Karpas-422 (cell line): ENCODE measurements around the gene HTR5A. TPM values are rescaled to one million over a fixed set of nuclear protein-coding genes. Genes with fewer than 3 reads are reported as not detected.

Source experiments
- DNase-seq: peaks from one replicate; pipeline ENCODE4 v3.0.0-alpha.2; 2015
- H2AFZ ChIP-seq: fragments of 200-600 bp; sonication (generic); 2 replicates; pipeline ENCODE4 v1.6.1; 2014; ENCODE audit warnings: antibody characterized with exemption, low read length, mixed read lengths
- H3K27ac ChIP-seq: fragments of 200-600 bp; sonication (generic); 2 replicates; pipeline ENCODE4 v1.5.1; 2014; ENCODE audit warnings: mild to moderate bottlenecking, low read length, moderate library complexity
- H3K27me3 ChIP-seq: fragments of 200-600 bp; sonication (generic); 2 replicates; pipeline ENCODE4 v1.6.1; 2014; ENCODE audit warnings: low read length, mixed read lengths
- H3K36me3 ChIP-seq: fragments of 200-600 bp; sonication (generic); 2 replicates; pipeline ENCODE4 v1.6.1; 2014; ENCODE audit warnings: low read length, mixed read lengths; ENCODE audit not compliant: insufficient read depth
- H3K4me1 ChIP-seq: fragments of 200-600 bp; sonication (generic); 2 replicates; pipeline ENCODE4 v1.6.1; 2014; ENCODE audit warnings: mild to moderate bottlenecking, low read length, mixed read lengths
- H3K4me2 ChIP-seq: fragments of 200-600 bp; sonication (generic); 2 replicates; pipeline ENCODE4 v1.6.1; 2014; ENCODE audit warnings: low read length, low read depth, mild to moderate bottlenecking; ENCODE audit not compliant: poor library complexity, severe bottlenecking
- H3K4me3 ChIP-seq: fragments of 200-600 bp; sonication (generic); 2 replicates; pipeline ENCODE4 v1.5.1; 2014; ENCODE audit warnings: mild to moderate bottlenecking, antibody characterized with exemption, low read length, mixed read lengths
- H3K79me2 ChIP-seq: fragments of 200-600 bp; sonication (generic); 2 replicates; pipeline ENCODE4 v1.6.1; 2014; ENCODE audit warnings: mild to moderate bottlenecking, low read length, mixed read lengths
- H3K9ac ChIP-seq: fragments of 200-600 bp; sonication (generic); 2 replicates; pipeline ENCODE4 v1.6.0; 2014; ENCODE audit warnings: low read length
- H3K9me2 ChIP-seq: fragments of 200-600 bp; sonication (generic), shearing (Covaris generic); replicated peaks from 2 replicates; pipeline ENCODE4 v1.6.0; 2014; ENCODE audit warnings: mild to moderate bottlenecking, low read length, moderate library complexity; ENCODE audit not compliant: insufficient read depth
- H3K9me3 ChIP-seq: fragments of 300-700, 200-600 bp; sonication (generic); 2 replicates; pipeline ENCODE4 v1.6.1; 2014; ENCODE audit warnings: low read length, mixed read lengths
- H4K20me1 ChIP-seq: fragments of 200-600 bp; sonication (generic); 2 replicates; pipeline ENCODE4 v1.6.1; 2014; ENCODE audit warnings: mild to moderate bottlenecking, antibody characterized with exemption, low read length, low read depth; ENCODE audit not compliant: insufficient read depth
- total RNA-seq: library from RNA; depleted of rRNA; stranded (reverse); fragments of >200 nt; shearing (Covaris generic); gene quantifications from 2 replicates; pipeline ENCODE4 v1.2.3, GENCODE V29; 2014; ENCODE audit warnings: low replicate concordance

The HTR5A gene
- total RNA-seq, 1 experiment from 2014 or later = not detected

GRCh38 chr7:155048006-155048405 lies 22.1 kb upstream of the HTR5A start:
- no peak for DNase-seq
- Histone ChIP-seq H3K4me1 (no peaks in the 10 kb centered on the region), H3K36me3 (no peaks in the 10 kb centered on the region), H3K9me2 (no peaks in the 10 kb centered on the region), H3K9me3 (no peaks in the 10 kb centered on the region), H3K79me2 (no peaks in the 10 kb centered on the region), H3K9ac (no peak overlapping the region), H3K4me2 (no peak overlapping the region), H4K20me1 (no peaks in the 10 kb centered on the region), H3K4me3 (no peak overlapping the region), H3K27ac (no peak overlapping the region), H2AFZ (no peak overlapping the region), H3K27me3 (no peaks in the 10 kb centered on the region)

GRCh38 chr7:155051355-155051754 lies 18.8 kb upstream of the HTR5A start:
- Histone ChIP-seq H3K9me3 (no peaks in the 10 kb centered on the region), H3K27me3 (no peaks in the 10 kb centered on the region), H3K9ac (no peak overlapping the region), H3K4me1 (no peaks in the 10 kb centered on the region), H3K27ac (no peak overlapping the region), H2AFZ (no peak overlapping the region), H3K4me2 (no peak overlapping the region), H3K36me3 (no peaks in the 10 kb centered on the region), H3K79me2 (no peaks in the 10 kb centered on the region), H3K9me2 (no peaks in the 10 kb centered on the region), H3K4me3 (no peak overlapping the region), H4K20me1 (no peaks in the 10 kb centered on the region)
- DNase-seq = no peak

GRCh38 chr7:155053002-155053401 lies 17.1 kb upstream of the HTR5A start:
- Histone ChIP-seq H3K9me3 (no peaks in the 10 kb centered on the region), H4K20me1 (no peaks in the 10 kb centered on the region), H3K9me2 (no peaks in the 10 kb centered on the region), H3K4me3 (no peak overlapping the region), H3K79me2 (no peaks in the 10 kb centered on the region), H3K27ac (no peak overlapping the region), H3K36me3 (no peaks in the 10 kb centered on the region), H3K27me3 (no peaks in the 10 kb centered on the region), H3K4me1 (no peaks in the 10 kb centered on the region), H3K9ac (no peak overlapping the region), H3K4me2 (no peak overlapping the region), H2AFZ (no peak overlapping the region)
- DNase-seq = no peak

GRCh38 chr7:155054761-155055160 lies 15.4 kb upstream of the HTR5A start:
- Histone ChIP-seq H3K27me3 (no peaks in the 10 kb centered on the region), H3K9me3 (no peaks in the 10 kb centered on the region), H3K9ac (no peak overlapping the region), H3K4me3 (no peak overlapping the region), H2AFZ (no peak overlapping the region), H3K27ac (no peak overlapping the region), H4K20me1 (no peaks in the 10 kb centered on the region), H3K79me2 (no peaks in the 10 kb centered on the region), H3K4me2 (no peak overlapping the region), H3K4me1 (no peaks in the 10 kb centered on the region), H3K36me3 (no peaks in the 10 kb centered on the region), H3K9me2 (no peaks in the 10 kb centered on the region)
- no peak for DNase-seq

GRCh38 chr7:155057076-155057475 lies 13.0 kb upstream of the HTR5A start:
- Histone ChIP-seq H2AFZ (no peak overlapping the region), H3K27ac (no peak overlapping the region), H3K27me3 (no peaks in the 10 kb centered on the region), H3K79me2 (no peaks in the 10 kb centered on the region), H3K9me2 (no peaks in the 10 kb centered on the region), H4K20me1 (no peaks in the 10 kb centered on the region), H3K9me3 (no peaks in the 10 kb centered on the region), H3K4me2 (no peak overlapping the region), H3K4me1 (no peaks in the 10 kb centered on the region), H3K9ac (no peak overlapping the region), H3K4me3 (no peak overlapping the region), H3K36me3 (no peaks in the 10 kb centered on the region)
- no peak for DNase-seq

GRCh38 chr7:155058896-155059295 lies 11.2 kb upstream of the HTR5A start:
- H3K9ac ChIP-seq = no peak overlapping the region
- no peak overlapping the region for H3K27ac ChIP-seq
- DNase-seq = no peak
- H3K4me3 ChIP-seq = no peak overlapping the region
- H3K4me2 ChIP-seq = no peak overlapping the region
- H3K79me2 ChIP-seq = no peaks in the 10 kb centered on the region
- H3K27me3 ChIP-seq = no peaks in the 10 kb centered on the region
- H3K4me1 ChIP-seq = no peaks in the 10 kb centered on the region
- H4K20me1 ChIP-seq = no peaks in the 10 kb centered on the region
- no peaks in the 10 kb centered on the region for H3K36me3 ChIP-seq
- no peaks in the 10 kb centered on the region for H3K9me3 ChIP-seq
- H3K9me2 ChIP-seq = no peaks in the 10 kb centered on the region
- no peak overlapping the region for H2AFZ ChIP-seq

GRCh38 chr7:155059703-155060102 lies 10.4 kb upstream of the HTR5A start:
- H3K9me3 ChIP-seq = no peaks in the 10 kb centered on the region
- H2AFZ ChIP-seq = no peak overlapping the region
- no peak overlapping the region for H3K9ac ChIP-seq
- no peaks in the 10 kb centered on the region for H3K27me3 ChIP-seq
- H3K4me3 ChIP-seq = no peak overlapping the region
- H3K9me2 ChIP-seq = no peaks in the 10 kb centered on the region
- H3K4me1 ChIP-seq = no peaks in the 10 kb centered on the region
- no peak overlapping the region for H3K4me2 ChIP-seq
- no peak overlapping the region for H3K27ac ChIP-seq
- H4K20me1 ChIP-seq = no peaks in the 10 kb centered on the region
- no peaks in the 10 kb centered on the region for H3K79me2 ChIP-seq
- no peak for DNase-seq
- H3K36me3 ChIP-seq = no peaks in the 10 kb centered on the region

GRCh38 chr7:155062411-155062810 lies 7.7 kb upstream of the HTR5A start:
- no peaks in the 10 kb centered on the region for H3K27me3 ChIP-seq
- H2AFZ ChIP-seq = no peak overlapping the region
- no peak overlapping the region for H3K27ac ChIP-seq
- no peak overlapping the region for H3K4me3 ChIP-seq
- H3K4me2 ChIP-seq = no peak overlapping the region
- H4K20me1 ChIP-seq = no peaks in the 10 kb centered on the region
- H3K79me2 ChIP-seq = no peaks in the 10 kb centered on the region
- H3K9me2 ChIP-seq = no peaks in the 10 kb centered on the region
- H3K36me3 ChIP-seq = no peaks in the 10 kb centered on the region
- H3K9ac ChIP-seq = no peak overlapping the region
- H3K4me1 ChIP-seq = no peaks in the 10 kb centered on the region
- no peak for DNase-seq
- no peaks in the 10 kb centered on the region for H3K9me3 ChIP-seq

GRCh38 chr7:155064186-155064585 lies 5.9 kb upstream of the HTR5A start:
- Histone ChIP-seq H3K9me3 (no peaks in the 10 kb centered on the region), H4K20me1 (no peaks in the 10 kb centered on the region), H3K4me2 (no peak overlapping the region), H2AFZ (no peak overlapping the region), H3K4me1 (no peaks in the 10 kb centered on the region), H3K27me3 (no peaks in the 10 kb centered on the region), H3K4me3 (no peak overlapping the region), H3K27ac (no peak overlapping the region), H3K9me2 (no peaks in the 10 kb centered on the region), H3K9ac (no peak overlapping the region), H3K79me2 (no peaks in the 10 kb centered on the region), H3K36me3 (no peaks in the 10 kb centered on the region)
- DNase-seq = no peak
